GM12874 (cell line): ENCODE measurements around the gene SLC30A9.

Experiments
- TF ChIP-seq, protein P1 (sequence below): IDR thresholded peaks from 2 replicates; pipeline ENCODE4 v1.5.1; 2011; ENCODE audit warnings: low read depth, mild to moderate bottlenecking, control low read depth, low read length, moderate library complexity; ENCODE audit not compliant: insufficient read depth

The SLC30A9 gene

DNA sequence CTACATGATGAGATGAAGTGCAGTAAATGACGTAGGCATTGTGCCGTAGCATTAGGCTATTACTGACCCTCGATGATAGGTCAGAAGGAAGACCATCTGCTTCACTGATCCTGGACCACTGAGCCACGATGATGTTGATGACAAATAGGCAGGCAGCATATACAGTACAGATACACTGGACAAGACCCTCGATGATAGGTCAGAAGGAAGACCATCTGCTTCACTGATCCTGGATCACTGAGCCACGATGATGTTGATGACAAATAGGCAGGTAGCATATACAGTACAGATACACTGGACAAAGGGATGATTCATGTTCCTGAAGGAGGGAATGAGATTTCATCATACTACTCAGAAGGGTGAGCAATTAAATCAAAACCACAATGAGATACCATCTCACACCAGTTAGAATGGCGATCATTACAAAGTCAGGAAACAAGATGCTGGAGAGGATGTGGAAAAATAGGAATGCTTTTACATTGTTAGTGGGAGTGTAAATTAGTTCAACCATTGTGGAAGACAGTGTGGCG, 111.2 kb downstream of the SLC30A9 start:
- TF ChIP-seq, protein P1, sequence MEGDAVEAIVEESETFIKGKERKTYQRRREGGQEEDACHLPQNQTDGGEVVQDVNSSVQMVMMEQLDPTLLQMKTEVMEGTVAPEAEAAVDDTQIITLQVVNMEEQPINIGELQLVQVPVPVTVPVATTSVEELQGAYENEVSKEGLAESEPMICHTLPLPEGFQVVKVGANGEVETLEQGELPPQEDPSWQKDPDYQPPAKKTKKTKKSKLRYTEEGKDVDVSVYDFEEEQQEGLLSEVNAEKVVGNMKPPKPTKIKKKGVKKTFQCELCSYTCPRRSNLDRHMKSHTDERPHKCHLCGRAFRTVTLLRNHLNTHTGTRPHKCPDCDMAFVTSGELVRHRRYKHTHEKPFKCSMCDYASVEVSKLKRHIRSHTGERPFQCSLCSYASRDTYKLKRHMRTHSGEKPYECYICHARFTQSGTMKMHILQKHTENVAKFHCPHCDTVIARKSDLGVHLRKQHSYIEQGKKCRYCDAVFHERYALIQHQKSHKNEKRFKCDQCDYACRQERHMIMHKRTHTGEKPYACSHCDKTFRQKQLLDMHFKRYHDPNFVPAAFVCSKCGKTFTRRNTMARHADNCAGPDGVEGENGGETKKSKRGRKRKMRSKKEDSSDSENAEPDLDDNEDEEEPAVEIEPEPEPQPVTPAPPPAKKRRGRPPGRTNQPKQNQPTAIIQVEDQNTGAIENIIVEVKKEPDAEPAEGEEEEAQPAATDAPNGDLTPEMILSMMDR, result no peak

DNA sequence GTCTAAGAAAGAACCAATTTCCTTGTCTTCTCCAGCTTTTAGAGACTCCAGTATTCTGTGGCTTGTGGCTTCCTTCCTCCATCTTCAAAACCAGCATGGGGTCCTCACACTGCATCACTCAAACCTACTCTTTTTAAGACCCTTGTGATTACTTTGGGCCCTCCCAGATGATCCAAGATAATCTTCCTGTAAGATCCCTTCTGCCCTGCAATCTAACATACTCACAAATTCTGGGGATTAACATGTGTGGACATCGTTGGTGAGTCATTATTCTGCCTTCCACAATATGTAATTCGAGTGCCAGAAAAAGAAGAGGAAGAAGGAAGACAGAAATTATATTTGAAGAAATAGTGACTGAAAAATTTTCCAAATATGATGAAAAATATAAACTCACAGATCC, 114.2 kb downstream of the SLC30A9 start:
- TF ChIP-seq, protein P1, result no peak

DNA sequence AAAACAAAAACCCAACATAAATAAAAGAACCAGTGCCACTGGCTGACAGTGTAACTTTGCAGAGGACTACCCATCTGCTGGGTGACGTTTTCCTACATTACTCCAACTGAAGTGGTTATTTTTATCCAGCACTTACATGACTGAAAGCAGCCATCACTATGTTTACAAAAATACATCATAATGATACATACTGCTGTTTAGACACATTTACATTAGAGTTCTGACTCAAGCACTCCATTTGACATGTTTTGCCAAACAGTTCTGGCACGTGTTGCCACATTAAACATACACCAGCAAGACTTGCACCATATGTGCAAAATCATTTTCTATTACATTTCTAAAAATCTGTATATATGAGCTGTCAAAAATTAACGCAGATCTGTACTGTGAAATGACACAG, 122.5 kb downstream of the SLC30A9 start:
- TF ChIP-seq, protein P1, result no peak

DNA sequence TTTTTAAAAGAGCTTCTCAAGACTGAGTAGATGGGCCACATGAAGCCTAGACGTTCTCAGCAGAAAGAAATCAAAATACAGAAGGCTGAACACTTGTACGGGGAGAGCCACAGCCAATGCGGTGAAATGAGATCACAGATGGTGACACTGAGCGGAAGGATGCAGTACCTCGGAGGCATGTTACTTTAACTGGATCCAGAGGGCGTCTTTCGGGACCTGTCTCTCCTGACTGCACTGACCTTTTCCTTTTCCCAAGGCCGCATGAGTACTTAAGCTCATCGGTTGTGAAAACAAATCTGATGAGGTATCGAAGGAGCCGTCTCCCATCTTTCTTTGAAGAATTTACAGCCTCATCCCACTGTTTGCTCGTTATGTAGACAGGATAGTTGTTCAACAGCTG, 129.6 kb downstream of the SLC30A9 start:
- TF ChIP-seq, protein P1, result no peak

DNA sequence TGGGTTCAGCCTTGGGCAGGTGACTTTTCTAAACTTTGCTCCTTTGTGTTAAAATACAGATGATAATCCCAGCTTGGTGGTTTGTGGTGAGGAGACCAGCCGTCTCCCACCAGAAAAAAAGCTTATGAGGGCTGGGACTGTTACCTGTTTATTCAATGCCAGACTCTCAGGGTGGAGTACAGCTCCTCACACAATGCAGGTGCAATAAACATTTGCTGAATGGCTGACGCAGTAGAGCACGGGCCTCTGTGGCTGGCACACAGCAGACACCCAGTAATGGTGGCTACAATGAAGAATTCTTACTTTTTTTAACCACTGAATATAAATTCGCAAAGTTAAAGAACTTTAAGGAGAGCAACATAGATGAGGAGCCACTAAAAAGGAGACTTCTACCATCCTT, 131.9 kb downstream of the SLC30A9 start:
- TF ChIP-seq, protein P1, result no peak

DNA sequence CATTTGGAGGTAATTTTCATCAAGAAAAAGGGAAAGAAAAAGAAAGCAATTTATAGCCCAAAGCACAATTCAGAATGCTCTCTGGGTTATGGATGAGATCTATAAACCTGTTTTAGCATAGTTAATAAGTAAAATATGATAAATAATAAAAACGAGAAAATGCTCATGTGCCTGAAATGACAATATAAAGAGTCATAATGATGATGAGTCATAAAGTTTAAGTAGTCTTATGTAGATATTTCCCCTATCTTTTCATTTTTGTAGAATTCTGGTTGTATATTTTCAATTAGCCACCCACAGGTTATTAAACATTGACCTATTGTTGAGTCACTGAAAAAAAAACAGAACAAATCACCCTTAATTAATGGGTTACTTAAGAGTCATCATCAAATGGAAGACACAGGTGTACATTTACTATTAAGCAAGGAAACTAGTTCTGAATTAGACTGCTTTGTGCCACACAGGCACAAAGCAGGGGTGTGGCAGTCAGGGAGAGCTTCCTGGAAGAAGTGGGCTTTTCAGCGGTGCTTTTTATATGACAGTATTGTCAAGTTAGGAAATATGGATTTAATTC, 132.8 kb downstream of the SLC30A9 start:
- TF ChIP-seq, protein P1, result no peak

DNA sequence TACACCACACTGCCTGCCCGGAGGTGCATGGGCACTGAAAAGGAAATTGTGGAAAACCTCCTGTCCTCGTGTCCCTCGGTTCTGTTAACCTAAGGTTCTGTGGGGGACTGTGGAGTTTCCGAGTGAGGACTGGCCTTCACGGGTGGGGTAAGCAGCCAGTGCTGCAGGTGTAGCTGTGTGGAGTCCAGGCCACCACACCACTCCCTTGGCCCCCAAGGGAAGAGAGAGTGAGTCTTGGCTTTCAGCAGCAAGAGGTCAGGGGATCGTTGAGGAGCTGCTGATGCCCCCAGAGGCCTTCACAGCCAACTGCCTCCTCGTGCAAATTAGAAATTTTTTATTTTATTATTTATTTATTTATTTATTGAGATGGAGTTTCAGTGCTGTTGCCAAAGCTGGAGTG, 141.8 kb downstream of the SLC30A9 start:
- TF ChIP-seq, protein P1, result no peak
